HepG2 (cell line): ENCODE results near the gene RAPGEF5. TPM values are rescaled to one million over a fixed set of nuclear protein-coding genes. Genes with fewer than 3 reads are reported as not detected.

Source experiments
- ATAC-seq: fragments of 200-7000 bp; cut with Tn5 transposase; 3 replicates; pipeline ENCODE4 v1.9.1; 2020; ENCODE audit warnings: mild to moderate bottlenecking, moderate library complexity
- BruUV-seq: library from RNA; stranded (reverse); fragments of 400-500 nt; replicated peaks from 2 replicates; lab custom pipeline; 2021; lab: Mats Ljungman, UMichigan
- CTCF ChIA-PET: fragments of 300-600 bp; formaldehyde crosslinking; extraction: SDS; loops from one replicate; lab custom pipeline; 2021; ENCODE audit warnings: low total read pairs, inconsistent platforms, low intra/inter-chr PET ratio; lab: Yijun Ruan, JAX
- POLR2A ChIA-PET: fragments of 350-600 bp; sonication (Branson Sonifier 250); formaldehyde crosslinking; loops from one replicate; lab custom pipeline; 2020; ENCODE audit warnings: antibody characterized with exemption, inconsistent platforms; lab: Yijun Ruan, JAX
- DNase-seq: peaks from one replicate; pipeline ENCODE4 v3.0.0-alpha.2; 2015; ENCODE audit warnings: low spot score
- FAIRE-seq: peaks from 3 replicates; lab custom pipeline; 2011; peaks lifted over from hg19 to GRCh38; lab: Jason Lieb, UNC
- H2AFZ ChIP-seq: one replicate; pipeline ENCODE4 v1.6.1; 2011; ENCODE audit warnings: low read length, inconsistent platforms
- H3K27ac ChIP-seq: fragments of 300-600 bp; 3 replicates; pipeline ENCODE4 v1.8.0; 2011; ENCODE audit warnings: mixed run types, mild to moderate bottlenecking, mixed read lengths, low read length, inconsistent platforms; ENCODE audit not compliant: insufficient read depth; ENCODE audit errors: extremely low read length
- H3K27me3 ChIP-seq, 2 experiments: fragments of 200-600 bp in 1 of 2; 2 replicates in 1 of 2; 3 replicates in 1 of 2; pipeline versions ENCODE4 v1.6.0 to v1.8.0; 2011; ENCODE audit warnings: low read length in 2 of 2, mild to moderate bottlenecking in 2 of 2, moderate library complexity in 2 of 2, inconsistent platforms in 1 of 2; ENCODE audit not compliant: insufficient read depth in 2 of 2, control insufficient read depth in 1 of 2
- H3K36me3 ChIP-seq, 2 experiments: fragments of 200-600 bp in 1 of 2; replicated peaks in 1 of 2; 2 replicates in 1 of 2; 3 replicates in 1 of 2; pipeline versions ENCODE4 v1.5.1 to v1.8.0; 2011; ENCODE audit warnings: low read length in 2 of 2, inconsistent platforms in 1 of 2; ENCODE audit not compliant: insufficient read depth in 2 of 2, control insufficient read depth in 1 of 2
- H3K4me1 ChIP-seq: 2 replicates; pipeline ENCODE4 v1.5.1; 2012; ENCODE audit warnings: low read length, inconsistent platforms; ENCODE audit not compliant: insufficient read depth
- H3K4me2 ChIP-seq: 2 replicates; pipeline ENCODE4 v1.6.0; 2011; ENCODE audit warnings: low read depth, low read length, inconsistent platforms
- H3K4me3 ChIP-seq, 3 experiments: fragments of 200-600 bp in 1 of 3; sonication (generic), shearing (Covaris generic) in 1 of 3; replicated peaks in 1 of 3; 2 replicates each; pipeline ENCODE4 v1.5.1; 2011 to 2016; ENCODE audit warnings: low read length in 3 of 3, inconsistent platforms in 2 of 3, low read depth in 2 of 3, mild to moderate bottlenecking in 2 of 3, control low read depth in 1 of 3, mixed read lengths in 1 of 3; ENCODE audit not compliant: insufficient read depth in 1 of 3
- H3K79me2 ChIP-seq: one replicate; pipeline ENCODE4 v1.6.1; 2011; ENCODE audit warnings: low read length, inconsistent platforms; ENCODE audit not compliant: insufficient read depth
- H3K9ac ChIP-seq: 2 replicates; pipeline ENCODE4 v1.6.0; 2011; ENCODE audit warnings: mild to moderate bottlenecking, low read depth, low read length, inconsistent platforms; ENCODE audit not compliant: insufficient read depth
- H3K9me3 ChIP-seq: 2 replicates; pipeline ENCODE4 v1.5.1; 2012; ENCODE audit warnings: mild to moderate bottlenecking, low read length
- H4K20me1 ChIP-seq: 2 replicates; pipeline ENCODE4 v1.6.0; 2011; ENCODE audit warnings: inconsistent platforms, mild to moderate bottlenecking, low read length, moderate library complexity; ENCODE audit not compliant: insufficient read depth
- ADNP ChIP-seq: sonication (generic); formaldehyde crosslinking; IDR thresholded peaks from 2 replicates; pipeline ENCODE4 v1.4.0; 2020; ENCODE audit warnings: missing genetic modification reagents
- ARID3A ChIP-seq: IDR thresholded peaks from 2 replicates; pipeline ENCODE4 v1.6.1; 2012; ENCODE audit warnings: low read depth, low read length, improper control_type of control experiment
- FLYWCH1 ChIP-seq: sonication (generic); formaldehyde crosslinking; IDR thresholded peaks from 2 replicates; pipeline ENCODE4 v1.8.1; 2023; ENCODE audit warnings: mild to moderate bottlenecking, missing genetic modification reagents
- GMEB2 ChIP-seq: IDR thresholded peaks from 2 replicates; pipeline ENCODE4 v1.6.1; 2016; ENCODE audit warnings: missing biosample characterization, missing genetic modification reagents, low read depth
- HOXD1 ChIP-seq: sonication (generic); formaldehyde crosslinking; IDR thresholded peaks from 2 replicates; pipeline ENCODE4 v1.5.0; 2020; ENCODE audit warnings: missing genetic modification reagents
- ISX ChIP-seq: sonication (generic); formaldehyde crosslinking; conservative IDR thresholded peaks from 2 replicates; pipeline ENCODE4 v1.5.0; 2020; ENCODE audit warnings: missing genetic modification reagents
- MBNL3 ChIP-seq: fragments of 250-450 bp; sonication (Bioruptor Pico); conservative IDR thresholded peaks from 2 replicates; pipeline ENCODE4 v1.8.0; 2022; ENCODE audit warnings: mild to moderate bottlenecking, inconsistent platforms
- RAD21 ChIP-seq: fragments of 450-650 bp; formaldehyde crosslinking; IDR thresholded peaks from 2 replicates; pipeline ENCODE4 v1.5.0; 2020; ENCODE audit warnings: mild to moderate bottlenecking
- RBM22 ChIP-seq: fragments of 200-400 bp; formaldehyde crosslinking; optimal IDR thresholded peaks from 2 replicates; pipeline ENCODE3; 2017; ENCODE audit warnings: mild to moderate bottlenecking, low read length, moderate library complexity
- TFE3 ChIP-seq: IDR thresholded peaks from 2 replicates; pipeline ENCODE4 v1.6.1; 2016
- TRIM22 ChIP-seq: fragments of 450-650 bp; IDR thresholded peaks from 2 replicates; pipeline ENCODE4 v1.6.1; 2017
- XRCC5 ChIP-seq: fragments of 200-400 bp; formaldehyde crosslinking; optimal IDR thresholded peaks from 2 replicates; pipeline ENCODE3; 2017; ENCODE audit warnings: mild to moderate bottlenecking, low read length
- ZFP90 ChIP-seq: sonication (generic); formaldehyde crosslinking; IDR thresholded peaks from 2 replicates; pipeline ENCODE4 v1.8.0; 2022; ENCODE audit warnings: missing genetic modification reagents, mild to moderate bottlenecking, inconsistent platforms, borderline replicate concordance
- WGBS: methylation state at CpG from one replicate; pipeline ENCODE4 v1.1.6; 2017; ENCODE audit warnings: low lambda C conversion rate; 5-methylcytosine and 5-hydroxymethylcytosine counted together
- in situ Hi-C: cut with HindIII; loops from 2 replicates; pipeline ENCODE4 v1.10.0; 2017; ENCODE audit warnings: low pct_unique_long_range_greater_than_20kb; ENCODE audit not compliant: extremely low pct_ligation_motif_present
- intact Hi-C: fragments of 100-400 bp; cut with micrococcal nuclease; formaldehyde crosslinking; loops from one replicate; pipeline ENCODE4 v1.10.0; 2022; ENCODE audit not compliant: unreplicated experiment
- polyA plus RNA-seq, 8 experiments: library from polyadenylated mRNA; depleted of rRNA in 3 of 8; stranded (reverse) in 7 of 8; unstranded in 1 of 8; fragments of >200 nt; fragmentation: Illumina TruSeq in 4 of 8; extraction: Trizol in 4 of 8; gene quantifications; 2 replicates each; pipeline versions ENCODE4 v1.2.1 to v1.2.3, GENCODE V29; 2011 to 2016; ENCODE audit warnings: low read depth in 4 of 8, missing spikeins in 1 of 8, mixed read lengths in 1 of 8; ENCODE audit not compliant: insufficient read depth in 1 of 8
- total RNA-seq, 5 experiments: library from RNA; depleted of rRNA; stranded (reverse); fragments of >200 nt; fragmentation: Illumina TruSeq; extraction: Trizol; gene quantifications; 2 replicates each; pipeline ENCODE4 v1.2.3, GENCODE V29; 2016; ENCODE audit warnings: low read depth in 1 of 5
- TF ChIP-seq, protein P1 (sequence below): sonication (generic); formaldehyde crosslinking; IDR thresholded peaks from 2 replicates; pipeline ENCODE4 v1.5.1; 2020; ENCODE audit warnings: missing genetic modification reagents, mild to moderate bottlenecking, borderline replicate concordance
- TF ChIP-seq, protein P2 (sequence below): sonication (generic); formaldehyde crosslinking; IDR thresholded peaks from 2 replicates; pipeline ENCODE4 v1.5.0; 2020; ENCODE audit warnings: mild to moderate bottlenecking, missing genetic modification reagents

Gene RAPGEF5
- total and polyA plus RNA-seq, 2 of the 13 experiments (the other 11 are each of a cell fraction or from before 2014, with no cell fraction given), result 17.1 to 23.4 TPM

- no peak for TF ChIP-seq ISX (CRISPR knock-in tag)
- TF ChIP-seq TRIM22, result no peak
- no peak for TF ChIP-seq ZFP90
Observed at GRCh38 chr7:22110881-22111280, 246.1 kb downstream of the RAPGEF5 start (continued).

GRCh38 chr7:22110227-22110839, 246.6 kb downstream of the RAPGEF5 start:
- no peaks in the 10 kb centered on the region for H3K79me2 ChIP-seq
- H3K9ac ChIP-seq, result no peak overlapping the region
- POLR2A ChIA-PET, result no interaction called here
- no peak overlapping the region for H3K4me2 ChIP-seq
- no peaks in the 10 kb centered on the region for H3K9me3 ChIP-seq
- peaks cover 0 to 3% of the 10 kb centered on the region in 2 experiments; a peak in 2 of 5 replicates for H3K36me3 ChIP-seq
- FAIRE-seq (peak; percentile 94), ATAC-seq (peak; percentile 65), DNase-seq (peak; percentile 81)
- no peak overlapping the region for H3K4me3 ChIP-seq
- H3K27ac ChIP-seq, result peak overlapping the region; percentile 5
- CTCF ChIA-PET, result interaction anchor here (1.2 to 2.9 kb wide), 3 partner anchors 378 to 391 kb away, joined by 3 to 40 read pairs (median 8); partner anchors contain the start of gene STEAP1B
- no TSS peak for BruUV-seq
- H4K20me1 ChIP-seq, result no peaks in the 10 kb centered on the region
- peaks cover 11% of the 10 kb centered on the region for H3K4me1 ChIP-seq
- H3K27me3 ChIP-seq, result no peaks in the 10 kb centered on the region
- WGBS, result 45% methylated on average over 6 of the region's 6 CpGs
- intact Hi-C loops, result loop anchor here (1.0 to 2.0 kb wide), 2 partner anchors 379 to 390 kb away; partner anchors contain the start of gene STEAP1B
- no peak overlapping the region for H2AFZ ChIP-seq
- in situ Hi-C loops, result no loop called here
- TF ChIP-seq ADNP (CRISPR knock-in tag) (no peak), ARID3A (peak; percentile 48; the same call in 1 of the 2 replicates), RAD21 (CRISPR knock-in tag) (peak; percentile 63), GMEB2 (CRISPR knock-in tag) (no peak), HOXD1 (no peak), XRCC5 (peak; percentile 22), RBM22 (peak; percentile 49), FLYWCH1 (CRISPR knock-in tag) (0 out of 2 replicates have a peak, but pooled peaks have one; percentile 66), MBNL3 (CRISPR knock-in tag) (no peak), TFE3 (CRISPR knock-in tag) (no peak)
- TF ChIP-seq, protein P1, sequence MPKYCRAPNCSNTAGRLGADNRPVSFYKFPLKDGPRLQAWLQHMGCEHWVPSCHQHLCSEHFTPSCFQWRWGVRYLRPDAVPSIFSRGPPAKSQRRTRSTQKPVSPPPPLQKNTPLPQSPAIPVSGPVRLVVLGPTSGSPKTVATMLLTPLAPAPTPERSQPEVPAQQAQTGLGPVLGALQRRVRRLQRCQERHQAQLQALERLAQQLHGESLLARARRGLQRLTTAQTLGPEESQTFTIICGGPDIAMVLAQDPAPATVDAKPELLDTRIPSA (CRISPR knock-in tag), result no peak
- TF ChIP-seq, protein P2, sequence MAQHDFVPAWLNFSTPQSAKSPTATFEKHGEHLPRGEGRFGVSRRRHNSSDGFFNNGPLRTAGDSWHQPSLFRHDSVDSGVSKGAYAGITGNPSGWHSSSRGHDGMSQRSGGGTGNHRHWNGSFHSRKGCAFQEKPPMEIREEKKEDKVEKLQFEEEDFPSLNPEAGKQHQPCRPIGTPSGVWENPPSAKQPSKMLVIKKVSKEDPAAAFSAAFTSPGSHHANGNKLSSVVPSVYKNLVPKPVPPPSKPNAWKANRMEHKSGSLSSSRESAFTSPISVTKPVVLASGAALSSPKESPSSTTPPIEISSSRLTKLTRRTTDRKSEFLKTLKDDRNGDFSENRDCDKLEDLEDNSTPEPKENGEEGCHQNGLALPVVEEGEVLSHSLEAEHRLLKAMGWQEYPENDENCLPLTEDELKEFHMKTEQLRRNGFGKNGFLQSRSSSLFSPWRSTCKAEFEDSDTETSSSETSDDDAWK (CRISPR knock-in tag), result no peak
